GM12878 (cell line): ENCODE data around the gene TRIM7.

Experiments used
- JUND ChIP-seq: IDR thresholded peaks from 2 replicates; pipeline ENCODE4 v1.6.1; 2012; ENCODE audit warnings: low read depth, mild to moderate bottlenecking, low read length, improper control_type of control experiment, moderate library complexity
- MXI1 ChIP-seq: fragments of 150-350 bp; IDR thresholded peaks from 2 replicates; pipeline ENCODE4 v1.6.1; 2011; ENCODE audit warnings: low read depth, mild to moderate bottlenecking, inconsistent platforms, low read length, improper control_type of control experiment

DNA sequence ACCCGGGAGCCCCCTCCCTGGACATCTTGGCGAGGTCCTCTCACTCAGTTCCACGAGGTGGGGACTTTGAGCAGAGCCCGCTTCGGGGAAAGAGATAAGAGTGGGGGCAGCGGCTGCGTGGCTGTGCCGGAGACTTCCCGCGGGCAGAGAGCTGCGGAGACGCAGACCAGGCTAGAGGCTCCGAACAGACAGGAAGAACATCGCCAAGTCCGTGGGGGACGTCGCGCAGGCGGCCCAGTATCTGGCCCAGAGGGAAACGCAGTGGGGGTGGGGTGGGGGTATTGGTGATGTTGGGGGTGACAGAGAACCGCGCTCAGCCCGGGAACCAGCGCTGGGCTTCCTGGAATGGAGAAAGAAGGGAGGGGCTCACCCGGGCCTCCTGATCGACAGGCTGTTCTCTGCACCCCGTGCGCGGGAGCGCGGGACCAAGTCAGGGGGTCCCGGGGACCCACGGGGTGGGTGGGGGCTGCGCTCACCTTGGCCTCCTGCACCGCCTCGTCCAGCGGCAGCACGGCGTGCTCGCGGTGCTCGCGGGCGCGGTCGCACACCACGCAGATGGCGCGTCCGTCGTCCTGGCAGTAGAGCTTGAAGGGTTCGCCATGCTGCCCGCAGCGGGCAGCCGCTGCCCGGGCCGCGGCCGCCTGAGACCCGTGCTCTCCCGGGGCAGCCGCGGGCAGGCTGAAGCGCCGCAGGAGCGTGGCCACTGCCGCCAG, 727 bp downstream of the TRIM7 start:
- no peak for TF ChIP-seq JUND
- TF ChIP-seq MXI1: no peak
